RWPE1 (cell line): ENCODE results near the gene CFB.
"Not testable (repeated sequence)": the region's sequence is repeated elsewhere in the genome, so short reads cannot be mapped to it uniquely, and the experiment has no call there.

Experiments
- CTCF ChIA-PET: fragments of 350-600 bp; sonication (Branson Sonifier 250); formaldehyde crosslinking; extraction: SDS; loops from one replicate; lab custom pipeline; 2021; lab: Yijun Ruan, JAX
- POLR2A ChIA-PET: fragments of 400-600 bp; formaldehyde crosslinking; extraction: SDS; loops from one replicate; lab custom pipeline; 2020; ENCODE audit warnings: antibody characterized with exemption; ENCODE audit not compliant: low non-redundant PET; lab: Yijun Ruan, JAX
- DNase-seq: peaks from one replicate; pipeline ENCODE4 v3.0.0; 2012; ENCODE audit warnings: low spot score
- H3K27ac ChIP-seq: fragments of 450-650 bp; 2 replicates; pipeline ENCODE4 v1.5.1; 2017
- CTCF ChIP-seq: fragments of 450-650 bp; conservative IDR thresholded peaks from 2 replicates; pipeline ENCODE4 v1.5.1; 2017; ENCODE audit warnings: low read depth, mild to moderate bottlenecking

Gene CFB

GRCh38 chr6:31922942-31923341 is 23.0 kb upstream of the CFB start:
- DNase-seq, result no peak
- CTCF ChIA-PET, result interaction anchor here (0.6 to 1.6 kb wide), 2 partner anchors 21 to 28 kb away, joined by 4 to 6 read pairs; no protein-coding TSS in a partner anchor
- TF ChIP-seq CTCF, result no peak
- no peak overlapping the region for H3K27ac ChIP-seq
- POLR2A ChIA-PET, result interaction anchor here (0.6 kb wide), 1 partner anchor 30 kb away, joined by 3 read pairs; no protein-coding TSS in a partner anchor

DNA sequence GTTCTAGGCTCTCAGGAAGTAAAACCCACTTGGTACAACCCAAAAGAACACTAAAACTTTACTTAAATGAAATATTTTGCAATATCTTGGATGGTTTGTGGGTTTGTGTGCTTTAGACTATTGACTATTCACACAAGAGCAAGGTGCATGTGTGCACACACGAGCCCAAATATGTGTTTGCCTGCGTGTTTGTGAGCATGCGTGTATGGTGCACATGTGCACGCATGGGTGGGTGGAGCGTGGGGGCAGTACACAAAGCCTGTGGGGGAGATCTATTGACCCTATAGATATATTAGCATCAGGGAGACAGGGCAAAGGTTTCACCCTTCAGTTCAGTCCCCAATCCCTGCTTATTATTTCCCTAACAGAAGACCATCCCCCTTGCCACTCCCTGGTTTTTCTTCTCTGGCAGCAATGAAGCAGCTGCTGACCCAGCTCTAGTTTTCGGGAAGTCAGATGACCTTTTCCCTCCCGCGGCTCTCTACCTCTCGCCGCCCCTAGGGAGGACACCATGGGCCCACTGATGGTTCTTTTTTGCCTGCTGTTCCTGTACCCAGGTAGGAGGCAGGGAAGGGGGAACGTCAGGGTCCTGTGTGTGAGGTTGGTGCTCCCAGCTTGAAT is 18.5 kb upstream of the CFB start, which contains the start of gene C2:
C2 (plus strand) TSS at position 476 of the 621 bp plus-strand sequence; CDS start at position 512, 36 bp downstream.
- no peak within 1 kb of the TSS for H3K27ac ChIP-seq
- TF ChIP-seq CTCF, result no peak
- DNase-seq, result no peak
- POLR2A ChIA-PET, result no interaction called here
- CTCF ChIA-PET, result no interaction called here

DNA sequence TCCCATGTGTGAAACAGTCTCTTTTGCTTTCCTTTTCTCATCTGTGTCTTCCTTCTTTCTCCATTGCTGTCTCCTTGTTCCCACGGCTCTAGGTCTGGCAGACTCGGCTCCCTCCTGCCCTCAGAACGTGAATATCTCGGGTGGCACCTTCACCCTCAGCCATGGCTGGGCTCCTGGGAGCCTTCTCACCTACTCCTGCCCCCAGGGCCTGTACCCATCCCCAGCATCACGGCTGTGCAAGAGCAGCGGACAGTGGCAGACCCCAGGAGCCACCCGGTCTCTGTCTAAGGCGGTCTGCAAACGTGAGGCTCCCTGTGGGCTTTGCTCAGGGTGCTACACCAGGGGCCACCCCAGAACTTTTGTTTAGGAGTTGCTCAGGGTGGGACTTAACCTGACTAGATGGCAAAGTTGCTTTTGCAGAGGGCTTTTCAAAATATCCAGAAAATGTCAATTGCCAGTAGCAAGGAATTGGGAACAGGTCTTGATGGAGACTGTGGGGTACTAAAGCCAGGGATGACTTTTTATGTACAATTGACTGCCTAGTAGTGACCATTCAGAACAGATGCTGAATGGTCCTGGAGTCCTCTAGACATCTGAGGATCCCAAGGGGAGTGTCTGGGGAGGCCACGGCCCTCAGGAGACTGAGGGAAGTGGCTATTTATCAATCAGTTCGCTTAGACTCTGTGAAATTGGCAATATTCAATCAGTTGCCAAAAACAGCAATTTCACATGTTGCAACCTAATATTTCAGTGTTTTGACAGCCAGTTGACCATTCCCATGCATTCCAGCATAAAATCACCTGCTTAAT is 17.8 kb upstream of the CFB start:
- ChIA-PET CTCF (no interaction called here), POLR2A (no interaction called here)
- TF ChIP-seq CTCF, result no peak
- no peak overlapping the region for H3K27ac ChIP-seq
- DNase-seq, result no peak

- CTCF ChIA-PET, result no interaction called here
- POLR2A ChIA-PET, result no interaction called here
These were observed 17.3 kb upstream of the CFB start for GRCh38 chr6:31928672-31928939.

GRCh38 chr6:31930962-31931361 is 14.9 kb upstream of the CFB start:
- no peak overlapping the region for H3K27ac ChIP-seq
- CTCF ChIA-PET, result no interaction called here
- no peak for DNase-seq
- POLR2A ChIA-PET, result no interaction called here
- no peak for TF ChIP-seq CTCF

More at GRCh38 chr6:31928672-31928939, 17.3 kb upstream of the CFB start:
- TF ChIP-seq CTCF, result no peak
- no peak for DNase-seq
- no peak overlapping the region for H3K27ac ChIP-seq

DNA sequence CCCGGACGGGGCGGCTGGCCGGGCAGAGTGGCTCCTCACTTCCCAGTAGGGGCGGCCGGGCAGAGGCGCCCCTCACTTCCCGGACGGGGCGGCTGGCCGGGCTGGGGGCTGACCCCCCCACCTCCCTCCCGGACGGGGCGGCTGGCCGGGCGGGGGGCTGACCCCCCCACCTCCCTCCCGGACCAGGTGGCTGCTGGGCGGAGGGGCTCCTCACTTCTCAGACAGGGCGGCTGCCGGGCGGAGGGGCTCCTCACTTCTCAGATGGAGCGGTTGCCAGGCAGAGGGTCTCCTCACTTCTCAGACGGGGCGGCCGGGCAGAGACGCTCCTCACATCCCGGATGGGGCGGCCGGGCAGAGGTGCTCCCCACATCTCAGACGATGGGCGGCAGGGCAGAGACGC is 13.8 kb upstream of the CFB start:
- POLR2A ChIA-PET, DNase-seq, CTCF ChIA-PET, H3K27ac ChIP-seq: not testable (repeated sequence)

- POLR2A ChIA-PET, result no interaction called here
- DNase-seq, result no peak
- CTCF ChIA-PET, result interaction anchor here (0.5 to 0.8 kb wide), 3 partner anchors 18 to 1451 kb away, joined by 3 to 5 read pairs (median 3); no protein-coding TSS in a partner anchor
- H3K27ac ChIP-seq, result no peak overlapping the region
- TF ChIP-seq CTCF, result no peak
These were observed 12.4 kb upstream of the CFB start for GRCh38 chr6:31933537-31933936.
